Hindlimb muscle (tissue), 1 donor: ENCODE data around the gene FSIP1. TPM values are rescaled to one million over a fixed set of nuclear protein-coding genes. Genes with fewer than 3 reads are reported as not detected.

ENCODE experiments used
- DNase-seq: peaks from one replicate; pipeline ENCODE4 v3.0.0-alpha.2; 2013
- polyA plus RNA-seq: library from polyadenylated mRNA; unstranded; fragments of 120-200 nt; gene quantifications from one replicate; pipeline ENCODE4 v1.2.1, GENCODE V29; 2013; ENCODE audit not compliant: insufficient read length

FSIP1 gene
- polyA plus RNA-seq, 1 donor: 0.94 TPM

GRCh38 chr15:39720081-39720480 lies 62.6 kb downstream of the FSIP1 start:
- DNase-seq: no peak

- DNase-seq: no peak
Observed at GRCh38 chr15:39719109-39719508, 63.5 kb downstream of the FSIP1 start.

GRCh38 chr15:39717134-39717533 lies 65.5 kb downstream of the FSIP1 start:
- no peak for DNase-seq

GRCh38 chr15:39714251-39714650 lies 68.4 kb downstream of the FSIP1 start:
- DNase-seq: no peak

- DNase-seq: no peak
Observed at GRCh38 chr15:39713846-39714245, 68.8 kb downstream of the FSIP1 start.

- DNase-seq: no peak
Observed at GRCh38 chr15:39710681-39711080, 72.0 kb downstream of the FSIP1 start.

GRCh38 chr15:39709941-39710340 lies 72.7 kb downstream of the FSIP1 start:
- DNase-seq: no peak

- no peak for DNase-seq
Observed at GRCh38 chr15:39706206-39706605, 76.4 kb downstream of the FSIP1 start.

- DNase-seq: no peak
Observed at GRCh38 chr15:39704689-39705088, 78.0 kb downstream of the FSIP1 start.

GRCh38 chr15:39704235-39704634 lies 78.4 kb downstream of the FSIP1 start:
- no peak for DNase-seq

- no peak for DNase-seq
Observed at GRCh38 chr15:39701988-39702387, 80.7 kb downstream of the FSIP1 start.

- no peak for DNase-seq
Observed at GRCh38 chr15:39700375-39700700, 82.3 kb downstream of the FSIP1 start.

- DNase-seq: peak; percentile 63
Observed at GRCh38 chr15:39699516-39700374, 82.9 kb downstream of the FSIP1 start.

- DNase-seq: no peak
Observed at GRCh38 chr15:39698444-39699390, 83.9 kb downstream of the FSIP1 start.

GRCh38 chr15:39697509-39697908 lies 85.1 kb downstream of the FSIP1 start:
- no peak for DNase-seq

GRCh38 chr15:39695793-39696192 lies 86.8 kb downstream of the FSIP1 start:
- no peak for DNase-seq

GRCh38 chr15:39692356-39693327 lies 90.0 kb downstream of the FSIP1 start:
- DNase-seq: no peak

- no peak for DNase-seq
Observed at GRCh38 chr15:39690881-39691634, 91.6 kb downstream of the FSIP1 start.

GRCh38 chr15:39687965-39688364 lies 94.7 kb downstream of the FSIP1 start:
- no peak for DNase-seq

- peak; percentile 70 for DNase-seq
Observed at GRCh38 chr15:39685999-39686613, 96.5 kb downstream of the FSIP1 start.

GRCh38 chr15:39685367-39685766 lies 97.3 kb downstream of the FSIP1 start:
- DNase-seq: no peak
